Transverse colon (tissue), 4 donors: ENCODE measurements around the gene ACHE. TPM values are rescaled to one million over a fixed set of nuclear protein-coding genes. Genes with fewer than 3 reads are reported as not detected.

Experiments
- DNase-seq: peaks from one replicate; pipeline ENCODE4 v3.0.0-alpha.2; 2019
- H3K27ac ChIP-seq, 4 donors: fragments of 200-600 bp; sonication (generic); 2 replicates each; pipeline ENCODE4 v1.5.1; 2016 to 2018; ENCODE audit warnings: inconsistent platforms in 4 of 4
- H3K27me3 ChIP-seq: fragments of 200-600 bp; sonication (generic); 2 replicates; pipeline ENCODE4 v1.5.1; 2017; ENCODE audit warnings: inconsistent platforms
- H3K36me3 ChIP-seq, 4 donors: fragments of 200-600 bp; sonication (generic); 2 replicates each; pipeline ENCODE4 v1.5.1; 2017 to 2019; ENCODE audit warnings: inconsistent platforms in 4 of 4
- H3K4me1 ChIP-seq, 4 donors: fragments of 200-600 bp; sonication (generic); 2 replicates each; pipeline ENCODE4 v1.5.1; 2017 to 2020; ENCODE audit warnings: inconsistent platforms in 4 of 4
- H3K4me3 ChIP-seq, 4 donors: fragments of 200-600 bp; sonication (generic); 1 replicate in 1 of 4; 2 replicates in 3 of 4; pipeline versions ENCODE4 v1.5.1 to v1.6.1; 2017 to 2019; ENCODE audit warnings: inconsistent platforms in 4 of 4
- H3K9me3 ChIP-seq, 2 donors: fragments of 200-600 bp; sonication (generic); 2 replicates each; pipeline ENCODE4 v1.5.1; 2017 to 2019; ENCODE audit warnings: inconsistent platforms in 2 of 2
- EP300 ChIP-seq: sonication (generic); formaldehyde crosslinking; IDR thresholded peaks from one replicate; pipeline ENCODE4 v1.6.1; 2017; ENCODE audit warnings: antibody characterized with exemption, low read depth
- POLR2A ChIP-seq: fragments of 450-650 bp; IDR thresholded peaks from one replicate; pipeline ENCODE4 v1.6.1; 2016; ENCODE audit warnings: antibody characterized with exemption, mild to moderate bottlenecking, moderate library complexity
- POLR2AphosphoS5 ChIP-seq, 3 donors: sonication (generic); formaldehyde crosslinking; IDR thresholded peaks; one replicate each; pipeline ENCODE4 v1.6.1; 2016; ENCODE audit warnings: antibody characterized with exemption in 3 of 3
- WGBS, 2 donors: methylation state at CpG; one replicate each; pipeline ENCODE4 v1.1.5; 2018; ENCODE audit warnings: low coverage in 1 of 2; 5-methylcytosine and 5-hydroxymethylcytosine counted together
- in situ Hi-C, 4 donors: fragments of 200-750 bp; cut with MboI; loops; one replicate each; pipeline versions ENCODE4 v1.15.0 to v1.15.1; 2017; ENCODE audit warnings: low sequenced_read_pairs in 3 of 4, low pct_ligation_motif_present in 1 of 4, low pct_unique_long_range_greater_than_20kb in 1 of 4
- intact Hi-C: fragments of 100-400 bp; cut with DNase I; formaldehyde crosslinking; loops from one replicate; pipeline ENCODE4 v1.15.1; 2023; ENCODE audit warnings: low total_unique reads
- total RNA-seq, 4 donors: library from RNA; depleted of rRNA; stranded (reverse); fragments of >200 nt; gene quantifications; one replicate each; pipeline ENCODE4 v1.1.0, GENCODE V29; 2016
- TF ChIP-seq, protein P1 (sequence below), 5 experiments: fragments of 200-600 bp in 3 of 5; fragments of 450-650 bp in 2 of 5; sonication (generic) in 3 of 5; IDR thresholded peaks; 1 replicate in 2 of 5; 2 replicates in 3 of 5; pipeline ENCODE4 v1.5.1; 2016 to 2017; ENCODE audit warnings: antibody characterized with exemption in 5 of 5, inconsistent platforms in 3 of 5, mild to moderate bottlenecking in 2 of 5, moderate library complexity in 1 of 5

The ACHE gene
- total RNA-seq, 4 donors from 2014 or later, result 3.8 to 29.9 (median 14.3) TPM

DNA sequence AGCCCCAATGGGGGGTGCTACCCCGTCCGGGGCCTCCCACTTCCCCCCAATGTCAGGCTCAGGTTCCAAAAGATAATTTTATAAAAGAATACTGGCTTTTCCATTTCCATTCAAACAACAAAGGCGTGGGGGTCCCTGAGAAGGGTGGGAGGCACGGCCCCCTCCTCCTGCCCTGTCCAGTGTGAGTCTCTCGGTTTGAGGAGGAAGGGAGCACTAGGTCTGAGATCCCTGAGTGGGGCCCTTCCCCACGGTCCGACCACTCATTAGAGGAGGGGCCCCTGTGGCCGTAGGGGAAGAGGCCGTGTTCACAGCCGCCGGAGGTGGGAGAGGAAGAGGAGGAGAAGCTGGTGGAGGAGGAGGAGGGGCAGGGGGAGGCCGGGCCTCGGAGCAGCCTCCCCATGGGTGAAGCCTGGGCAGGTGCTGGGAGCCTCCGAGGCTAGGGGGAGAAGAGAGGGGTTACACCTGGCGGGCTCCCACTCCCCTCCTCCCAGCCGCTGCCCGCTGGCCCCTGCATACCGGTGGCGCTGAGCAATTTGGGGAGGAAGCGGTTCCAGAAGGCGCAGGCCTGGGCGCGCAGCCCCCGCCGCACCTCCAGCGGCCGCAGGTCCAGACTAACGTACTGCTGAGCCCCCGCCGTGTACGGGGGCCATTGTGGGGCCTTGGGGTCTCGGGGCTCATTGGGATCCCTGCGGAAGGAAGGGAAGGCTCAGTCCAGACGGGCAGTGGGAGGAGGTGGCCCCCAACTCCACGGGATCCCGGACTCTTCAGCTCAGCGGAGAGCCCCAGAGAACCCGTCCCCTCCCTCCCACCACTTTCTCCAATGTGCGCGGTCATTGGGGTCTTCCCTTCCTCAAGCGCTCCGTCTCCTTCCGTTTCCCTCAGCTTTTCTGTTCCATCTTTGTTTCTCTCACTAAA, 4.8 kb downstream of the ACHE start:
- H3K4me1 ChIP-seq, result peaks cover 38 to 64% (median 44%) of the 10 kb centered on the region in 4 donors
- in situ Hi-C loops, result loop anchor here in 2 of 4 donors (5.0 to 10.0 kb wide), 2 partner anchors 171 to 254 kb away; no protein-coding TSS in a partner anchor
- intact Hi-C loops, result loop anchor here (5.0 kb wide), 1 partner anchor 186 kb away; no protein-coding TSS in a partner anchor
- peaks cover 0 to 14% (median 6%) of the 10 kb centered on the region in 4 donors for H3K36me3 ChIP-seq
- peak overlapping the region; percentile 94 to 100 (median 96) for H3K27ac ChIP-seq
- 38 to 41% methylated on average over 13 to 43 of the region's 43 CpGs for WGBS, 2 donors
- TF ChIP-seq EP300 (no peak), POLR2A (no peak), POLR2AphosphoS5 (IDR thresholded peaks at IDR 0.05) (no peak)
- TF ChIP-seq, protein P1, sequence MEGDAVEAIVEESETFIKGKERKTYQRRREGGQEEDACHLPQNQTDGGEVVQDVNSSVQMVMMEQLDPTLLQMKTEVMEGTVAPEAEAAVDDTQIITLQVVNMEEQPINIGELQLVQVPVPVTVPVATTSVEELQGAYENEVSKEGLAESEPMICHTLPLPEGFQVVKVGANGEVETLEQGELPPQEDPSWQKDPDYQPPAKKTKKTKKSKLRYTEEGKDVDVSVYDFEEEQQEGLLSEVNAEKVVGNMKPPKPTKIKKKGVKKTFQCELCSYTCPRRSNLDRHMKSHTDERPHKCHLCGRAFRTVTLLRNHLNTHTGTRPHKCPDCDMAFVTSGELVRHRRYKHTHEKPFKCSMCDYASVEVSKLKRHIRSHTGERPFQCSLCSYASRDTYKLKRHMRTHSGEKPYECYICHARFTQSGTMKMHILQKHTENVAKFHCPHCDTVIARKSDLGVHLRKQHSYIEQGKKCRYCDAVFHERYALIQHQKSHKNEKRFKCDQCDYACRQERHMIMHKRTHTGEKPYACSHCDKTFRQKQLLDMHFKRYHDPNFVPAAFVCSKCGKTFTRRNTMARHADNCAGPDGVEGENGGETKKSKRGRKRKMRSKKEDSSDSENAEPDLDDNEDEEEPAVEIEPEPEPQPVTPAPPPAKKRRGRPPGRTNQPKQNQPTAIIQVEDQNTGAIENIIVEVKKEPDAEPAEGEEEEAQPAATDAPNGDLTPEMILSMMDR (IDR thresholded peaks at IDR 0.05), result no peak
- DNase-seq, result no peak
- no peaks in the 10 kb centered on the region for H3K9me3 ChIP-seq
- peaks cover 22% of the 10 kb centered on the region for H3K27me3 ChIP-seq
- H3K4me3 ChIP-seq, result peak overlapping the region; percentile 51 to 90 (median 60)

DNA sequence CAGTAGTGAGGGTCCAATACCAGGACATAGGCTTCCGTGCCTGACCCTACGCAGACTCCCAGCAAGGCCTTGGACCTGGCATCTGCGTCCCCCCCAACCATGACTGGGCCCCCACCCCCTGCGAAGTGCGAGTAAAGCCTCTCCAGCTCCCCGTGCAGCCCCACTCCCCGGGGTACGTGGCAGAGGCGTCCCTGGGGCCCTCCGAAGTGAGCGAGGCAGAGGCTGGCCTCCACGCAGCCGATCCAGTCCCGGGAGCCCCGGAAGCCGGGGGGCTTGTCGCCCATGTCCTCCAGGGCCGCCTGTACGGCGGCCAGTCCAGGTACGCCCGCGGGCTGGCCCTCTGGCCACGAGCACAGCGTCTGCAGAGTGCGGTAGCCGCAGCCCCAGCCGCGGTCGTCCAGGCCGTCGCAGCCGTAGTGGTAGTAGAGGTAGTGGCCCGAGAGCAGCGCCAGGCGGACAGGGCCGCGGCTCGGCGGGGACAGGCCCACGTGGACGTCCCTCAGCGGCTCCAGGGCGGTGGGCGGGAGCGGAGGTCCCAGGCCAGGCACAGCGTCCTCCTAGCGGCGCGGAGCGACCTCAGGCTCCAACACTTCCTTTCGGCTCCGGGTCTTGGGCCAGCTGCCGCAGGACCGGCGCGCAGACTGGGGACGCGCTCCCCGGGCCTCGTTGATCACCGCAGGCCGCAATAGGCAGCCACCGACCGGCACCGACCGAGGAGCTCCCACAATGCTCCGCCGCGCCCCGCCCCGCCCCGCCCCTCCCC, 6.5 kb downstream of the ACHE start, which contains the start of gene UFSP1:
Gene UFSP1 (minus strand): TSS at position 728 of the 763 bp plus-strand sequence. CDS start 444 bp downstream, at position 284.
- intact Hi-C loops (no loop called here), in situ Hi-C loops (no loop called here)
- WGBS, 2 donors, result 4% methylated on average over 27 of the region's 73 CpGs; no CpG with 5 or more reads in 1 of the 2 donors
- peaks cover 4% of the 10 kb centered on the region for H3K27me3 ChIP-seq
- no peak for DNase-seq
- no peaks in the 10 kb centered on the region for H3K9me3 ChIP-seq
- H3K4me1 ChIP-seq, result peaks cover 26 to 46% (median 30%) of the 10 kb centered on the region in 4 donors
- peak within 1 kb of the TSS; percentile 51 to 90 (median 60) for H3K4me3 ChIP-seq
- peaks cover 0 to 31% (median 15%) of the 10 kb centered on the region in 4 donors for H3K36me3 ChIP-seq
- H3K27ac ChIP-seq, result peak within 1 kb of the TSS; percentile 94 to 100 (median 96)
- TF ChIP-seq POLR2AphosphoS5 (IDR thresholded peaks at IDR 0.05), result no peak
- TF ChIP-seq EP300, result no peak
- TF ChIP-seq, protein P1 (IDR thresholded peaks at IDR 0.05), result no peak
- no peak for TF ChIP-seq POLR2A

DNA sequence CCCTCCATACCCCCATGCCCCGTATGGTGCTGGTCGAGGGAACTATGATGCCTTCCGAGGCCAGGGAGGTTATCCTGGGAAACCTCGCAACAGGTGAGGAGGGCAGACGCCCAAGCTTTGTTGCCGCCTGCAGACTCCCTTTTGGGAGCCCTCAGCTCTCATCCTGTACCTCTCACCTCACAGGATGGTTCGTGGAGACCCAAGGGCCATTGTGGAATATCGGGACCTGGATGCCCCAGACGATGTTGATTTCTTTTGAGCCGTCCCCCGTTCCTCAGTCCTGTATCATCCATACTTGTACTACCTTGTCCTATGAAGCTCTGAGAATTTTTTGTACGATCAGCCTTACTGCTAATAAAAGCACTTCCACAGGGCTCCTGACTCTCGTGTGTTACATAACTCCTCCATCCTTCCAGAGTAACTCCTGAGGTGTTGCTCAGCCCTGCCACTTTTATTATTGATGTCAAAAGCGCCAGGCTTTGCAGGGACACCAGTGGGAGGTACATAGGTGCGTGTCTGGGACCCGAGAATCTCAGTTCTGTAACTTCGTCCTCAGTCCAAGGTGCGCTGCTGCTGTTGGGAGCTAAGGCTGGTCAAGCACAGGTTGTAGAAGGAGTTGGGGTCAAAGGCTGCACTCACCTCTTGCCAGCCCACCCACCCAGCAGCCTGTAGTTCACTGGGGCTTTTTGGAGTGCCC, 7.2 kb downstream of the ACHE start:
- Histone ChIP-seq H3K36me3 (peaks cover 0 to 39% (median 18%) of the 10 kb centered on the region in 4 donors), H3K9me3 (no peaks in the 10 kb centered on the region), H3K4me3 (peak overlapping the region in 3 of 4 donors; percentile 31 to 63 (median 58)), H3K27ac (peak overlapping the region; percentile 94 to 100 (median 96)), H3K4me1 (peaks cover 26 to 42% (median 30%) of the 10 kb centered on the region in 4 donors), H3K27me3 (no peaks in the 10 kb centered on the region)
- TF ChIP-seq EP300 (no peak), POLR2AphosphoS5 (IDR thresholded peaks at IDR 0.05) (no peak), POLR2A (no peak)
- TF ChIP-seq, protein P1 (IDR thresholded peaks at IDR 0.05), result no peak
- DNase-seq, result no peak
- WGBS, 2 donors, result 74% methylated on average over 18 of the region's 18 CpGs; no CpG with 5 or more reads in 1 of the 2 donors
- intact Hi-C loops (no loop called here), in situ Hi-C loops (no loop called here)
